ENCODE data around the gene TEX36. TPM values are rescaled to one million over a fixed set of nuclear protein-coding genes. Genes with fewer than 3 reads are reported as not detected.

Gene TEX36
- not detected for polyA plus RNA-seq (2013)

- H3K4me3 ChIP-seq (ENCODE audit: control insufficient read depth in 1 of 7, extremely low read depth in 1 of 7, insufficient read depth in 4 of 7, low read depth in 2 of 7, low read length in 6 of 7): no peak within 1 kb of the TSS
- WGBS (ENCODE audit: insufficient coverage): 96% methylated on average over 3 of the region's 3 CpGs
- no peak for DNase-seq
- H3K27me3 ChIP-seq (replicated peaks in 2 of 5; ENCODE audit: control insufficient read depth in 4 of 5, insufficient read depth in 5 of 5, low read length in 4 of 5): peaks cover 0 to 7% (median 0%) of the 10 kb centered on the region in 5 experiments
- H3K36me3 ChIP-seq (ENCODE audit: control insufficient read depth in 4 of 4, insufficient read depth in 4 of 4, low read length in 3 of 4): no peaks in the 10 kb centered on the region
- H3K9me3 ChIP-seq (ENCODE audit: control extremely low read depth in 1 of 5, control insufficient read depth in 4 of 5, insufficient read depth in 2 of 5, low read depth in 1 of 5, low read length in 4 of 5): peaks cover 0 to 4% (median 0%) of the 10 kb centered on the region in 5 experiments
- H3K4me1 ChIP-seq (ENCODE audit: control extremely low read depth in 1 of 4, control insufficient read depth in 4 of 4, insufficient read depth in 4 of 4, low read length in 3 of 4): no peaks in the 10 kb centered on the region
- ChIA-PET POLR2A (no interaction called here), CTCF (no interaction called here)
- no peak within 1 kb of the TSS for H3K27ac ChIP-seq (ENCODE audit: insufficient read depth in 1 of 2, low read depth in 1 of 2, low read length in 2 of 2, poor library complexity in 1 of 2, severe bottlenecking in 2 of 2)
These were observed at the start of gene TEX36 for GRCh38 chr10:125683063-125683462. Gene TEX36 (minus strand): TSS chr10:125683163. CDS start chr10:125682989, 174 bp downstream.

- no peak for DNase-seq
- Histone ChIP-seq H3K9me3 (ENCODE audit: control extremely low read depth in 1 of 5, control insufficient read depth in 4 of 5, insufficient read depth in 2 of 5, low read depth in 1 of 5, low read length in 4 of 5) (no peaks in the 10 kb centered on the region), H3K27ac (ENCODE audit: insufficient read depth in 1 of 2, low read depth in 1 of 2, low read length in 2 of 2, poor library complexity in 1 of 2, severe bottlenecking in 2 of 2) (no peak overlapping the region), H3K4me1 (ENCODE audit: control extremely low read depth in 1 of 4, control insufficient read depth in 4 of 4, insufficient read depth in 4 of 4, low read length in 3 of 4) (no peaks in the 10 kb centered on the region), H3K27me3 (replicated peaks in 2 of 5; ENCODE audit: control insufficient read depth in 4 of 5, insufficient read depth in 5 of 5, low read length in 4 of 5) (no peaks in the 10 kb centered on the region), H3K36me3 (ENCODE audit: control insufficient read depth in 4 of 4, insufficient read depth in 4 of 4, low read length in 3 of 4) (peaks cover 14 to 94% (median 72%) of the 10 kb centered on the region in 4 experiments), H3K4me3 (ENCODE audit: control insufficient read depth in 1 of 7, extremely low read depth in 1 of 7, insufficient read depth in 4 of 7, low read depth in 2 of 7, low read length in 6 of 7) (no peak overlapping the region)
- ChIA-PET CTCF (no interaction called here), POLR2A (no interaction called here)
- 50% methylated on average over 2 of the region's 3 CpGs for WGBS (ENCODE audit: insufficient coverage)
These were observed 44.5 kb upstream of the TEX36 start for GRCh38 chr10:125727436-125727835.

GRCh38 chr10:125726914-125727313 is 44.0 kb upstream of the TEX36 start:
- 100% methylated on average over 6 of the region's 7 CpGs for WGBS (ENCODE audit: insufficient coverage)
- Histone ChIP-seq H3K9me3 (ENCODE audit: control extremely low read depth in 1 of 5, control insufficient read depth in 4 of 5, insufficient read depth in 2 of 5, low read depth in 1 of 5, low read length in 4 of 5) (no peaks in the 10 kb centered on the region), H3K36me3 (ENCODE audit: control insufficient read depth in 4 of 4, insufficient read depth in 4 of 4, low read length in 3 of 4) (peaks cover 14 to 95% (median 71%) of the 10 kb centered on the region in 4 experiments), H3K4me3 (ENCODE audit: control insufficient read depth in 1 of 7, extremely low read depth in 1 of 7, insufficient read depth in 4 of 7, low read depth in 2 of 7, low read length in 6 of 7) (no peak overlapping the region), H3K27ac (ENCODE audit: insufficient read depth in 1 of 2, low read depth in 1 of 2, low read length in 2 of 2, poor library complexity in 1 of 2, severe bottlenecking in 2 of 2) (no peak overlapping the region), H3K27me3 (replicated peaks in 2 of 5; ENCODE audit: control insufficient read depth in 4 of 5, insufficient read depth in 5 of 5, low read length in 4 of 5) (no peaks in the 10 kb centered on the region), H3K4me1 (ENCODE audit: control extremely low read depth in 1 of 4, control insufficient read depth in 4 of 4, insufficient read depth in 4 of 4, low read length in 3 of 4) (no peaks in the 10 kb centered on the region)
- ChIA-PET POLR2A (no interaction called here), CTCF (no interaction called here)
- DNase-seq: no peak

GRCh38 chr10:125722811-125723210 is 39.8 kb upstream of the TEX36 start:
- DNase-seq: no peak
- H3K4me3 ChIP-seq (ENCODE audit: control insufficient read depth in 1 of 7, extremely low read depth in 1 of 7, insufficient read depth in 4 of 7, low read depth in 2 of 7, low read length in 6 of 7): no peak overlapping the region
- ChIA-PET CTCF (interaction anchor here (0.6 kb wide), 1 partner anchor 22 kb away, joined by 3 read pairs; no protein-coding TSS in a partner anchor), POLR2A (no interaction called here)
- H3K27me3 ChIP-seq (replicated peaks in 2 of 5; ENCODE audit: control insufficient read depth in 4 of 5, insufficient read depth in 5 of 5, low read length in 4 of 5): no peaks in the 10 kb centered on the region
- no peaks in the 10 kb centered on the region for H3K9me3 ChIP-seq (ENCODE audit: control extremely low read depth in 1 of 5, control insufficient read depth in 4 of 5, insufficient read depth in 2 of 5, low read depth in 1 of 5, low read length in 4 of 5)
- peaks cover 9 to 62% (median 42%) of the 10 kb centered on the region in 4 experiments for H3K36me3 ChIP-seq (ENCODE audit: control insufficient read depth in 4 of 4, insufficient read depth in 4 of 4, low read length in 3 of 4)
- H3K27ac ChIP-seq (ENCODE audit: insufficient read depth in 1 of 2, low read depth in 1 of 2, low read length in 2 of 2, poor library complexity in 1 of 2, severe bottlenecking in 2 of 2): no peak overlapping the region
- peaks cover 0 to 19% (median 11%) of the 10 kb centered on the region in 4 experiments for H3K4me1 ChIP-seq (ENCODE audit: control extremely low read depth in 1 of 4, control insufficient read depth in 4 of 4, insufficient read depth in 4 of 4, low read length in 3 of 4)
- WGBS (ENCODE audit: insufficient coverage): 100% methylated on average over 1 of the region's 1 CpG

GRCh38 chr10:125721035-125721434 is 38.1 kb upstream of the TEX36 start:
- ChIA-PET CTCF (no interaction called here), POLR2A (interaction anchor here (0.7 kb wide), 1 partner anchor 87 kb away, joined by 3 read pairs; no protein-coding TSS in a partner anchor)
- Histone ChIP-seq H3K4me3 (ENCODE audit: control insufficient read depth in 1 of 7, extremely low read depth in 1 of 7, insufficient read depth in 4 of 7, low read depth in 2 of 7, low read length in 6 of 7) (peak overlapping the region in 1 of 7 experiments; percentile 95), H3K4me1 (ENCODE audit: control extremely low read depth in 1 of 4, control insufficient read depth in 4 of 4, insufficient read depth in 4 of 4, low read length in 3 of 4) (peaks cover 0 to 19% (median 11%) of the 10 kb centered on the region in 4 experiments), H3K27me3 (replicated peaks in 2 of 5; ENCODE audit: control insufficient read depth in 4 of 5, insufficient read depth in 5 of 5, low read length in 4 of 5) (no peaks in the 10 kb centered on the region), H3K27ac (ENCODE audit: insufficient read depth in 1 of 2, low read depth in 1 of 2, low read length in 2 of 2, poor library complexity in 1 of 2, severe bottlenecking in 2 of 2) (peak overlapping the region in 1 of 2 experiments; percentile 20), H3K36me3 (ENCODE audit: control insufficient read depth in 4 of 4, insufficient read depth in 4 of 4, low read length in 3 of 4) (peaks cover 7 to 45% (median 28%) of the 10 kb centered on the region in 4 experiments), H3K9me3 (ENCODE audit: control extremely low read depth in 1 of 5, control insufficient read depth in 4 of 5, insufficient read depth in 2 of 5, low read depth in 1 of 5, low read length in 4 of 5) (no peaks in the 10 kb centered on the region)
- 100% methylated on average over 4 of the region's 6 CpGs for WGBS (ENCODE audit: insufficient coverage)
- DNase-seq: no peak

- ChIA-PET POLR2A (no interaction called here), CTCF (no interaction called here)
- peak; percentile 0 to 47 (median 39) for DNase-seq
These were observed 37.0 kb upstream of the TEX36 start for GRCh38 chr10:125720002-125720382.

GRCh38 chr10:125719173-125720001 is 36.4 kb upstream of the TEX36 start, which contains the start of gene EDRF1:
Gene EDRF1 (plus strand): TSS chr10:125719709. CDS start chr10:125719808, 99 bp downstream.
- peak; percentile 98 to 99 (median 99) for DNase-seq
- ChIA-PET CTCF (no interaction called here), POLR2A (no interaction called here)
- Histone ChIP-seq H3K36me3 (ENCODE audit: control insufficient read depth in 4 of 4, insufficient read depth in 4 of 4, low read length in 3 of 4) (peaks cover 7 to 32% (median 17%) of the 10 kb centered on the region in 4 experiments), H3K4me3 (ENCODE audit: control insufficient read depth in 1 of 7, extremely low read depth in 1 of 7, insufficient read depth in 4 of 7, low read depth in 2 of 7, low read length in 6 of 7) (peak within 1 kb of the TSS; percentile 92 to 99 (median 95)), H3K27ac (ENCODE audit: insufficient read depth in 1 of 2, low read depth in 1 of 2, low read length in 2 of 2, poor library complexity in 1 of 2, severe bottlenecking in 2 of 2) (peak within 1 kb of the TSS; percentile 93 to 98), H3K27me3 (replicated peaks in 2 of 5; ENCODE audit: control insufficient read depth in 4 of 5, insufficient read depth in 5 of 5, low read length in 4 of 5) (no peaks in the 10 kb centered on the region), H3K4me1 (ENCODE audit: control extremely low read depth in 1 of 4, control insufficient read depth in 4 of 4, insufficient read depth in 4 of 4, low read length in 3 of 4) (peaks cover 0 to 19% (median 11%) of the 10 kb centered on the region in 4 experiments), H3K9me3 (ENCODE audit: control extremely low read depth in 1 of 5, control insufficient read depth in 4 of 5, insufficient read depth in 2 of 5, low read depth in 1 of 5, low read length in 4 of 5) (no peaks in the 10 kb centered on the region)
- WGBS (ENCODE audit: insufficient coverage): under 1% methylated on average over 55 of the region's 72 CpGs

More at GRCh38 chr10:125720002-125720382, 37.0 kb upstream of the TEX36 start:
- no peaks in the 10 kb centered on the region for H3K9me3 ChIP-seq (ENCODE audit: control extremely low read depth in 1 of 5, control insufficient read depth in 4 of 5, insufficient read depth in 2 of 5, low read depth in 1 of 5, low read length in 4 of 5)
- WGBS (ENCODE audit: insufficient coverage): 0% methylated on average over 12 of the region's 15 CpGs
- no peaks in the 10 kb centered on the region for H3K27me3 ChIP-seq (replicated peaks in 2 of 5; ENCODE audit: control insufficient read depth in 4 of 5, insufficient read depth in 5 of 5, low read length in 4 of 5)
- H3K4me1 ChIP-seq (ENCODE audit: control extremely low read depth in 1 of 4, control insufficient read depth in 4 of 4, insufficient read depth in 4 of 4, low read length in 3 of 4): peaks cover 0 to 19% (median 11%) of the 10 kb centered on the region in 4 experiments
- peak overlapping the region; percentile 92 to 99 (median 95) for H3K4me3 ChIP-seq (ENCODE audit: control insufficient read depth in 1 of 7, extremely low read depth in 1 of 7, insufficient read depth in 4 of 7, low read depth in 2 of 7, low read length in 6 of 7)
- H3K36me3 ChIP-seq (ENCODE audit: control insufficient read depth in 4 of 4, insufficient read depth in 4 of 4, low read length in 3 of 4): peaks cover 7 to 38% (median 23%) of the 10 kb centered on the region in 4 experiments
- peak overlapping the region; percentile 93 to 98 for H3K27ac ChIP-seq (ENCODE audit: insufficient read depth in 1 of 2, low read depth in 1 of 2, low read length in 2 of 2, poor library complexity in 1 of 2, severe bottlenecking in 2 of 2)

Data from common myeloid progenitor, CD34-positive (primary cell).